CD4-positive, alpha-beta T cell (primary cell): ENCODE results near the gene ACAP2. TPM values are rescaled to one million over a fixed set of nuclear protein-coding genes. Genes with fewer than 3 reads are reported as not detected.

Source experiments
- ATAC-seq: fragments of 200-7000 bp; cut with Tn5 transposase; one replicate; pipeline ENCODE4 v1.10.0; 2022; ENCODE audit warnings: mild to moderate bottlenecking; ENCODE audit not compliant: poor library complexity
- CTCF ChIA-PET: fragments of 350-600 bp; sonication (Branson Sonifier 250); formaldehyde crosslinking; loops from one replicate; lab custom pipeline; 2021; ENCODE audit warnings: antibody characterized with exemption, inconsistent platforms; lab: Charles Lee
- POLR2A ChIA-PET: fragments of 350-600 bp; sonication (Branson Sonifier 250); formaldehyde crosslinking; loops from one replicate; lab custom pipeline; 2021; ENCODE audit warnings: antibody characterized with exemption, inconsistent platforms; lab: Charles Lee
- DNase-seq, 14 experiments: peaks; one replicate each; pipeline ENCODE4 v3.0.0-alpha.2; 2013 to 2020; ENCODE audit warnings: mixed read lengths in 2 of 14
- H3K27ac ChIP-seq, 2 donors: one replicate each; pipeline versions ENCODE4 v1.5.1 to v1.7.0; 2013; ENCODE audit warnings: low read length in 2 of 2, low read depth in 1 of 2, mild to moderate bottlenecking in 1 of 2
- H3K27me3 ChIP-seq, 2 experiments: 1 replicate in 1 of 2; 2 replicates in 1 of 2; pipeline versions ENCODE4 v1.6.1 to v1.7.0; 2013; ENCODE audit warnings: low read length in 2 of 2, control low read depth in 1 of 2, mild to moderate bottlenecking in 1 of 2, moderate library complexity in 1 of 2; ENCODE audit not compliant: insufficient read depth in 2 of 2, control insufficient read depth in 1 of 2
- H3K36me3 ChIP-seq: one replicate; pipeline ENCODE4 v1.6.1; 2013; ENCODE audit warnings: low read length, control low read depth; ENCODE audit not compliant: insufficient read depth
- H3K4me1 ChIP-seq: one replicate; pipeline ENCODE4 v1.6.1; 2013; ENCODE audit warnings: low read length, control low read depth; ENCODE audit not compliant: insufficient read depth
- H3K4me3 ChIP-seq: one replicate; pipeline ENCODE4 v1.5.1; 2013; ENCODE audit warnings: mild to moderate bottlenecking, low read length, moderate library complexity
- H3K9me3 ChIP-seq, 2 experiments: 1 replicate in 1 of 2; 2 replicates in 1 of 2; pipeline versions ENCODE4 v1.6.1 to v1.7.0; 2013; ENCODE audit warnings: low read length in 2 of 2, mild to moderate bottlenecking in 2 of 2, control low read depth in 1 of 2, moderate library complexity in 1 of 2; ENCODE audit not compliant: control insufficient read depth in 1 of 2, insufficient read depth in 1 of 2
- H3K27ac Mint-ChIP-seq: one replicate; pipeline ENCODE4 v1.8.0; 2020; ENCODE audit warnings: mixed read lengths
- H3K27me3 Mint-ChIP-seq: one replicate; pipeline ENCODE4 v1.8.0; 2021; ENCODE audit warnings: mixed read lengths
- H3K36me3 Mint-ChIP-seq: one replicate; pipeline ENCODE4 v1.8.0; 2021; ENCODE audit warnings: low read depth, mixed read lengths
- H3K4me1 Mint-ChIP-seq: one replicate; pipeline ENCODE4 v1.8.0; 2021; ENCODE audit warnings: low read depth, mixed read lengths
- H3K4me3 Mint-ChIP-seq: one replicate; pipeline ENCODE4 v1.8.0; 2020; ENCODE audit warnings: mild to moderate bottlenecking, mixed read lengths
- H3K9me3 Mint-ChIP-seq: one replicate; pipeline ENCODE4 v1.8.0; 2020; ENCODE audit warnings: mixed read lengths
- intact Hi-C, 2 experiments: fragments of 100-400 bp; cut with DNase I in 1 of 2; cut with micrococcal nuclease in 1 of 2; formaldehyde crosslinking; loops; one replicate each; pipeline versions ENCODE4 v1.15.1 to v1.9.0; 2023 to 2025; cut with DNase I, micrococcal nuclease
- total RNA-seq, 174 experiments: library from RNA in 2 of 174; stranded (reverse) in 2 of 174; gene quantifications; one replicate each; pipeline ENCODE4 v1.2.3 and lab custom pipeline; 2021 to 2026
- TF ChIP-seq, protein P1 (sequence below): fragments of 200-600 bp; IDR thresholded peaks from one replicate; pipeline ENCODE4 v1.8.0; 2022; ENCODE audit warnings: antibody characterized with exemption, mild to moderate bottlenecking

The ACAP2 gene
- total RNA-seq, 2 experiments from 2014 or later: 50.7 to 51.4 TPM

GRCh38 chr3:195255571-195256501 lies 187.0 kb downstream of the ACAP2 start:
- intact Hi-C loops: loop anchor here (5.0 to 10.0 kb wide), 2 partner anchors 111 to 254 kb away; no protein-coding TSS in a partner anchor
- Histone ChIP-seq H3K27ac (no peak overlapping the region), H3K36me3 (no peaks in the 10 kb centered on the region), H3K4me3 (no peak overlapping the region), H3K27me3 (no peaks in the 10 kb centered on the region), H3K9me3 (no peaks in the 10 kb centered on the region), H3K4me1 (peaks cover 34% of the 10 kb centered on the region)
- no peak overlapping the region for H3K4me3 Mint-ChIP-seq
- no peak overlapping the region for H3K27ac Mint-ChIP-seq
- no peaks in the 10 kb centered on the region for H3K36me3 Mint-ChIP-seq
- no peak for DNase-seq
- no peak for ATAC-seq
- no peaks in the 10 kb centered on the region for H3K9me3 Mint-ChIP-seq
- ChIA-PET POLR2A (no interaction called here), CTCF (interaction anchor here (1.3 to 8.4 kb wide), 2 partner anchors 15 to 568 kb away, joined by 4 to 62 read pairs; partner anchors contain the start of gene XXYLT1)
- H3K4me1 Mint-ChIP-seq: peaks cover 19% of the 10 kb centered on the region
- H3K27me3 Mint-ChIP-seq: no peaks in the 10 kb centered on the region
- TF ChIP-seq, protein P1, sequence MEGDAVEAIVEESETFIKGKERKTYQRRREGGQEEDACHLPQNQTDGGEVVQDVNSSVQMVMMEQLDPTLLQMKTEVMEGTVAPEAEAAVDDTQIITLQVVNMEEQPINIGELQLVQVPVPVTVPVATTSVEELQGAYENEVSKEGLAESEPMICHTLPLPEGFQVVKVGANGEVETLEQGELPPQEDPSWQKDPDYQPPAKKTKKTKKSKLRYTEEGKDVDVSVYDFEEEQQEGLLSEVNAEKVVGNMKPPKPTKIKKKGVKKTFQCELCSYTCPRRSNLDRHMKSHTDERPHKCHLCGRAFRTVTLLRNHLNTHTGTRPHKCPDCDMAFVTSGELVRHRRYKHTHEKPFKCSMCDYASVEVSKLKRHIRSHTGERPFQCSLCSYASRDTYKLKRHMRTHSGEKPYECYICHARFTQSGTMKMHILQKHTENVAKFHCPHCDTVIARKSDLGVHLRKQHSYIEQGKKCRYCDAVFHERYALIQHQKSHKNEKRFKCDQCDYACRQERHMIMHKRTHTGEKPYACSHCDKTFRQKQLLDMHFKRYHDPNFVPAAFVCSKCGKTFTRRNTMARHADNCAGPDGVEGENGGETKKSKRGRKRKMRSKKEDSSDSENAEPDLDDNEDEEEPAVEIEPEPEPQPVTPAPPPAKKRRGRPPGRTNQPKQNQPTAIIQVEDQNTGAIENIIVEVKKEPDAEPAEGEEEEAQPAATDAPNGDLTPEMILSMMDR: no peak

- CTCF ChIA-PET: interaction anchor here (1.3 kb wide), 1 partner anchor 567 kb away, joined by 4 read pairs; no protein-coding TSS in a partner anchor
- intact Hi-C loops: loop anchor here (5.0 to 10.0 kb wide), 2 partner anchors 110 to 253 kb away; no protein-coding TSS in a partner anchor
These were observed 187.7 kb downstream of the ACAP2 start for GRCh38 chr3:195255176-195255500.

GRCh38 chr3:195254454-195255175 lies 188.2 kb downstream of the ACAP2 start:
- Histone ChIP-seq H3K4me3 (no peak overlapping the region), H3K4me1 (peaks cover 31% of the 10 kb centered on the region), H3K27ac (no peak overlapping the region), H3K9me3 (no peaks in the 10 kb centered on the region), H3K36me3 (no peaks in the 10 kb centered on the region), H3K27me3 (no peaks in the 10 kb centered on the region)
- ChIA-PET POLR2A (interaction anchor here (0.6 kb wide), 1 partner anchor 757 kb away, joined by 3 read pairs; no protein-coding TSS in a partner anchor), CTCF (interaction anchor here (1.3 kb wide), 1 partner anchor 567 kb away, joined by 4 read pairs; no protein-coding TSS in a partner anchor)
- Mint-ChIP-seq H3K9me3 (no peaks in the 10 kb centered on the region), H3K4me3 (no peak overlapping the region), H3K27me3 (no peaks in the 10 kb centered on the region), H3K4me1 (peaks cover 20% of the 10 kb centered on the region), H3K27ac (no peak overlapping the region), H3K36me3 (no peaks in the 10 kb centered on the region)
- intact Hi-C loops: loop anchor here (5.0 to 10.0 kb wide), 2 partner anchors 110 to 252 kb away; no protein-coding TSS in a partner anchor
- DNase-seq (no peak), ATAC-seq (no peak)
- TF ChIP-seq, protein P1: no peak

More at GRCh38 chr3:195255176-195255500, 187.7 kb downstream of the ACAP2 start:
- Mint-ChIP-seq H3K27me3 (no peaks in the 10 kb centered on the region), H3K4me1 (peaks cover 20% of the 10 kb centered on the region), H3K9me3 (no peaks in the 10 kb centered on the region), H3K27ac (no peak overlapping the region), H3K36me3 (no peaks in the 10 kb centered on the region), H3K4me3 (no peak overlapping the region)
- Histone ChIP-seq H3K9me3 (no peaks in the 10 kb centered on the region), H3K4me1 (peaks cover 33% of the 10 kb centered on the region), H3K27ac (no peak overlapping the region), H3K36me3 (no peaks in the 10 kb centered on the region), H3K4me3 (no peak overlapping the region), H3K27me3 (no peaks in the 10 kb centered on the region)
- ATAC-seq: no peak
- no peak for DNase-seq
- POLR2A ChIA-PET: no interaction called here
- TF ChIP-seq, protein P1: no peak
